ENCODE data around the gene AATK.
A peak's percentile ranks its signal among the peaks of the same experiment; 100 is the strongest.

The AATK gene

DNA sequence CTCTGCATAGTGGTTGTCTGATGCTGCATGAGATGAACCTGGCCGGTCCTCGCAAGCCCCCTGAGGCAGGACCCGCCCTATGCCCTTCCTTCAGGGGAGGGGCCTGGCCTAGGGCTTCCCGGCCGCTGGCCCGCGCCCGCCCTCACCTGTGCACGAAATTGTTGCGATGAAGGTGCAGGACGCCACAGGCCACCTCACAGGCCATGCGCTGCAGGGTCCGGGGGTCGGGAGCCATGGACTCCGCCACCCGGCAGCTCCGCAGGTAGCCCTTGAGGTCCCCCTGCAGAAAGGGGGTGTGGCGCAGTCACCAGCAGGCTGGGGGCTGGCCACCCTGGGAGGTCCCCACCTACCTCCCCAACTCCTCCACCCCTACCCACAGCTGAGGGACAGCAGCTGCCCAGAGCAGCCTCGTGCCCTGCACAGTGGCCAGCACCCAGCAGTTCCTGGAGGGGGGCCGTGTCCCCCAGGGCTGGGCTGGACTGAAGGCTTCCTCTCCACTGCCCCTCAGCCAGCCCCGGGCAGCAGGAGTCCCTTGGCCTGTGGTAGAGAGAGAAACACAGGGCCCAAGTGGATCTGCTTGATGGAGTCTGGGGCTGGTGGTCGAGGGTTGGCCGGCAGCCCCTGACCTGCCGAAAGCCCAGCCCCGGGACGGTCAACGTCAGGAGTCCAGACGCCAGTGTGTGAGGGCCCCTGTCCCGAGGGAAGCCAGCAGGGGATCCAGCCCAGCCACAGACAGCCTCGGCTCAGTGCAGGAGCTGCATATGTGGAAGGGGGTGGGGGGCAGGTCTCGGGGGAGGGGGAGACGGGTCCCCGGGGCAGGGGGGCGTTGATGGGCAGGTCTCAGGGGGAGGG, 39.5 kb downstream of the AATK start:
- no peak for FAIRE-seq

DNA sequence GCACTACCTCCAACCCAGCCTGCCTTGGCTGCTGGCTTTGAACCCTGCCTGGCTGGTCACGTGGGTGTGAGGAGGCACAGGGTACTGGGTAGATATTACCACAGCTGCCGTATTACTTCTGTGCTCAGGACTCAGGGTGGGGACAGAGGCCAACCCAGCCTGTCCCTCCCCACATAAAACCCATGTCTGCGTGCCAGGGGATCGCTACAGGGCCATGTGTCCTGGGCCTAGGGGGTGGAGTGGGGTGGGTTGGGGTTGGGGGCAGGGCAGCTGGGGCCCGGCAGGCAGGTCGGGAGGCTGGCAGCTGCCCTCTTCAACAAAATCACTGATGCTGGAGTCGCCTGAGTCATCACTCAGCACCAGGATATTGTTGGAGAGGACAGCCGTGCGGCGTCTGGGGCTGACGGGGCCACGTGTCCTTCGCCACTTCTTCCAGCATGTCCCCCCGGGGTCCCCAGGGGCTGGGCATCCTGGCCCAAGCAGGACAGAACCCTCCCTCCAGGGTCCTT, 40.4 kb downstream of the AATK start:
- FAIRE-seq, result no peak

DNA sequence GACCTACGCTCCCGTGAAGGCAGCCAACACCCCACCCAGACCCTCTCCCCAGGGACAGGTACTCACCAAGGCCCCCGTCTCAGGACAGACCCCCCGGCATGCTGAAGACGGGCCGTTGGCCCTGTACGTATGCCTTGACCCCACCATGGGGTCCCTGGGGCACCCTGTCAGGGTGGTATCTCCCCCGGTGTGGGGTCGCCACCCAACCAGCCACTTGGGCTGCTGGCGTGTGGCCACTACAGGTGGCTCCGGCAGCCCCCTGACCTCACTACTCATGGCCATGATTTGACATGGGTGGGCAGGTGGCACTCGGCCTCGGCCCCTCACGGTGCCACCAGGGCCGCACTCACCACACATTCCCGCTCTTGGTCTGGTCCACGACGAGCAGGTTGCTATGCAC, 41.6 kb downstream of the AATK start:
- no peak for FAIRE-seq

DNA sequence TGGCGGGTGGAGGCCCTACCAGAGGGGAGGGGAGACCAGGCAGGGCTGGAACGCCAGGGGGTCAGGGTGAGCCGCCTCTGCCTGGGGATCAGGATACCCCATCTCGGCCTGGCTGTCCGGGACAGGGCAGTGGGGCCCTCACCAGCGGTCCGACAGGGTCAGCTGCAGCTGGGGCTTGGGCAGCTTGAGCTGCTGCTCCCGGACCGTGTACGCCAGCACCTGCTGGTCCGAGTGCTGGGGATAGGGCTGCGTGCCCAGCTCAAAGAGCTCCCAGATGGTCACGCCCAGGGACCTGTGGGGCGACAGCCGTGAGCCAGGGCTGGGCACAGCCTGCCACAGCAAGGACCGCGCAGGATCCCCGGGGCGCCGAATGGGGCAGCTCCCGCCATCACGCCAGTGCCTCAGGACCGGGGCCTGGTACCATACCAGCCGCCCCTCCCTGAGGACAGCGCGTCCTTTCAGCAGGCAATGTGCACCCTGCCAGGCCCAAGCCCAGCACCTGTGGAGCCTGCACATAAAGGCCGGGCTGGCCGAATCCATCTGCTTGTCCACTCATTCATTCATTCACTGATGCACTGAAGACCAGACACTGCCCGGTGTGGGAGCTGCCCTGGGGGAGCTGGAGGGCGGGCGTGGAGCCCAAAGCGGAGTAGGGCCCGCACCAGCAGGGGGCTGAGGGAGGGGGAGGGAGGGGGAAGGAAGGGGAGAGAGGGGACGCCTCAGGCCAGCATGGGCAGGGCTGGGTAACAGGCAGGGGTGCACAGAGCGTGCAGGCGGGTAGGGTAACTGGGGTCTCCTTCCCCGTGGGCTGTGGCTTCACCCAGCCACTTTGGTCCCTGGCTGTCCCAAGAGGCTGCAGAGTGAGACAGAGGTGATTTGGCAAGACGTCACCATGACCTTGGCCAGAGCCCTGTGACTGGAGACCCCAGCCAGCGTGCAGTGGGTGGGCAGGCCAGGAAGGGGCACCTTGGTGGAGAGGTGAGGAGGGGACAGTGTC, 42.7 kb downstream of the AATK start:
- FAIRE-seq, result no peak

DNA sequence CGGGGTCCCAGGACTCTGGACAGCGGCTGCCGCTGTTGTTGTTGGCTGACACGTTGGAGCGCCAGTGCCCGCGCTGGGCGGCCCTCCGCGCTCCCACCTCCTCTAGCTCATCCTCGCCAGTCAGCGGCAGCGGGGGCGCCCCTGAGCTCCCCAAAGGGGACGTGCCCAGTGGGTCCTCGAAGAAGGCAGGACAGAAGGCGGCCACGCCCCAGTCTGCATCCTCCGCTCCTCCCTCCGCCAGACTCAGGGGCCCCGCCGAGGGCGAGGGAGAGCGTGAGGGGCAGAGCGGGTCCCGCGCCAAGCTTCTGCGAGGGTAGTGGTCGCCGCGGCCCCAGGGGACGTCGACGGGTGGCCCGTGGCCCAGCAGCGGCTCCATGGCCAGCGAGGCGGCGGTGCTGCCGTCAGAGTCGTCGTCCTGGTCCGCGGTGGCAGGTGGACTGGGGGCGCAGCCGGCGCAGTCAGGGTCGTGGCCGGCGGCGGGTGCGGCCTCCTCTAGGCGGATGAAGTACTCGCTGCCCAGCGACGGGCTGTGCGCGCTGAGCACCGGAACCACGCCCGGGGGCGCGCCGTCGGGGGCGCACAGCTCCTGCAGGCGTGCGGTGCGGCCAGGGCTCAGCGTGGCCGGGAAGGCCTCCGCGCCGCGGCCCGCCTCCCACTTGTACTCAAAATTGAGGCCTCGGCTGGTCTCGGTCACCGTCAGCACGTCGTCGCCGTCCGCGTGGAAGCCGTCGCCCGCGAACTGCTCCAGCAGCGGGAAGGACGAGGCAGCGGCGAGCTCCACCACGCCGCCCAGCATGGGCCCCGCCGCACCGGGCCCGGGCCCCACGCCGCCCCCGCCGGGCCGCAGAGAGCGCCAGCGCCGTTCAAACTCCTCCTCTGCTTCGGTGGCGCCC, 43.9 kb downstream of the AATK start:
- no peak for FAIRE-seq

DNA sequence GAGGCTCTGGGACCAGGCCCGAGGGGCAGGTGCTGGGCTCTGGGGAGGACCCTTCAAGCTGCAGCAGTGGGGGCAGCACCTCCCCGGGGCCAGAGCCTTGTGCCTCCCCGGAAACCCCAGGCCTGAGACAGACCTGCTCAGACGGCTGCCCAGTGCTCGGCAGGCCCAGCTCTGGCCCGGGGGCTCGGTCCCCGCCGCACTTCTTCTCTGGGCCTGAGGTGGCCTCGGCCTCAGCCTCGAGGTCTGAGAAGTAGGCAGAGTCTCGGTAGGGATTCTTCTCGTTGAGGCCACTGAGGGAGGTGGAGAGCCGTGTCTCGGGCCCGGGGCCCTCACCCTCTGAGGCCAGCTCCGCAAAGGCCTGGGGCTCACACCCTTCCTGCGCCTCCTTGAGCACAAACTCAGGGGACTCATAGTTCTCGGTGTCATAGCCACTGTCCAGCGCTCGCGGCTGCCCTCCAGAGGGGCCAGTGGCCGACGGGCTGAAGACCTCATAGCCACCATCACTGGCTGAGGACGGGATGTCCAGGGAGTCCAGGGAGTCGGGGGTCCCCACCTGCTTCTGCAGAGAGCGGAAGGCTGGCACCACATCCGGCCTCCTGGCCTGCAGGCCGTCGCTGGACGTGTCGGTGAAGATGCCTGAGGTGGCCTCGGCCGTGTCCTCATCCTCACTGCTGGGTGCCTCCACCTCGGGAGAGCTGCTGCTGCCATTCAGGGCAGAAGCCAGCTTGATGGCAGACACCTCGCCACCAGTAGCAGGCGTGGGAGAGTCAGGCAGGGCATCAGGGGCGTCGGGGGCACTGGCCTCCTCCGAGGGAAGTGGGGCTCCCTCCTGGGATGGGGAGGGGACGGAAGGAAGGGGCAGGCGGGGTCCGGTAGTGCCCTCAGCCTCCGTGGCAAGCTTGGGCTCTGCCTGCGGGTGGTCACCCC, 45.1 kb downstream of the AATK start:
- no peak for FAIRE-seq

DNA sequence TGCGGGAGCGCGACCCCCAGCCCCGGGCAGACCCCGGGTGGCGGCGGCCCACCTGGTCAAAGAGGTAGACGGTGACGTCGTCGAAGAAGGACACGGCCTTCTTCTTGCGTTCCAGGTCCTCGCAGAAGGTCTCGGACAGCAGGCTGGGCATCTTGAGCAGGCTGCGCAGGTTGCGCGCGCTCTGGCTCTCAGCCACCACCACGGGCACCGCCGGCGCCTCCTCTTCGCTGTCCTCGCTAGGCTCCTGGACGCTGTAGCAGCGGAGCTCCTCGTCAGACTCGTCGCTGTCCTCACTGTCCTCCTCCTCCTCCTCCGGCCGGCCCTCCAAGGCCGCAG, 45.9 kb downstream of the AATK start:
- FAIRE-seq, result no peak

DNA sequence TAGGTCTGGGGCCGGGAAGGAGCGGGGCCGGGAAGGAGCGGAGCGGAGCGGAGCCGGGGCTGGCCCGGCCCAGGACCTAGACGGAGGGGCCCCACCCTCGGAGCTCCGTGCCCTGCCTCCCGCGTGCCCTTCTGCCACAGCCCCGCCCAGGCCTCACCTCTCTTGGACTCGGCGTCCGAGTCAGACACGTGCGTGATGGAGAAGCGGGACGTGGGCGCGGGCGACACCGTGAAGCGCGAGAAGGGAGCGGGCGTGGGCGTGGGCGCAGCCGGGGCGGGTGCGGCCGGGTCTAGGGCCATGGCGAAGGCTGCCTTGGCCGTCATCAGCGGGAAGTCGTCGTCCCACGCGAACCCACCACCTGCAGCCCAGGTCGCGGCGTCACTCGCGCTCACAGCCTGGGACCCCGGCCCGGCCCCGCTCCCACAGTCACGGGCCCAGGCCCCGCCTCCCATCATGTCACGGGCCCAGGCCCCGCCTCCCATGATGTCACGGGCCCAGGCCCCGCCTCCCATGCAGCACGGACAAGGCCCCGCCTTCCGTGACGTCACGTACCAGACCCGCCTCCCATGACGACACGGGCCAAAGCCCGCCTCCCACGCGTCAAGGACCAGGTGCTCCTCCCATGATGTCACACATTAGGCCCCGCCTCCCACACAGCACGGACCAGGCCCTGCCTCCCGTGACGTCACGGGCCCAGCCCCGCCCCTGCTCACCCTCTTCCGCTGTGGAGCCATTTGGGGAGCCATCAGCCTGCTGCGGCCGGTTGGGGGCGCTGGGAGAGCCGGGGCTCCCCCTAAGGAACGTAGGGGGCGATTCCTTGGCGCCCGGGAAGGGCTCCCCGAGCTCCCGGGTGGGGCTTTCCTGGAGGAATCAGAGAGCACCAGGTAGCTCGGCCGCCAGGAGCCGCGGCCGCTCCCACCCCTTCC, 46.5 kb downstream of the AATK start:
- peak; percentile 84 for FAIRE-seq

DNA sequence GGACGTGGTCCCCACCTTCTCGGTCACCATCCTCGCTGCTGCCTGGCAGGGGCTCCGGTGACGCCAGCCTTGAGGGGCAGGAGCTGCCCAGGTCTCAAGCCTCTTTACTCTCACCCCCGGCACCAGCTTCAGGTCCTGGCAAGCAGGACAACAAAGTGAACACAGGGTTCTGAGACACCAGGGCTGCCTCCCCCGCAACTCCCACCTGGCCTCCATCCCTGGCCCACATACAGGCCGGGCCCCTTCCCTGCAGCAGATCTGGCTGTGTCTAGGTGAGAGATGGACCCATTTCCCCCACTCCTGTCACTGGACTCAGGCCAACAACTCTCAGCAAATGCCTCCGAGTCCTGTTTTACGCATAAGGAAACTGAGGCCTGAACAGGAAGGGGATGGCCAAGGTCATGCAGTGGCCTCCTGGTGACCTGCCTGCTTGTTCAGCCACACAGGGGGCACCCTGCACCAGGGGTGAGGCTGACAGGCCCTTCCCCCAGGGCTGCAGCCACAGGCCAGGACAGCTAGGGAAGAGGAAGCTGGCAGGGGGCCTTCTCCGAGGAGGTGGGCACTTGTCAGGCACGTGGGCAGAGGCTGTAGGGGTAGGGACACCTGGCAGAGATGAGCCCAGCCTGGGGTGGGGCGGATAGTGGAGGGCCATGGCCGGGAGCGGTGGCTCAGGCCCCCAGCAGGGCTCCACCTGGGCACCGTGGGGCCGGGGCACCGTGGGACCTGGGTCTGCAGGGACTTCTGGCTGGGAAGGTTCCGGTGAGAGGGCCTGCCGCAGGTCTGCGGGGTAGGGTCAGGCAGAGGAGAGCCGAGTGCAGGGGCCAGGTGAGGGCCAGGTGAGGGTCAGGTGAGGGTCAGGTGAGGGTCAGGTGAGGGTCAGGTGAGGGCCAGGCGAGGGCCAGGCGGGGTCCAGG, 47.5 kb downstream of the AATK start:
- FAIRE-seq, result no peak

DNA sequence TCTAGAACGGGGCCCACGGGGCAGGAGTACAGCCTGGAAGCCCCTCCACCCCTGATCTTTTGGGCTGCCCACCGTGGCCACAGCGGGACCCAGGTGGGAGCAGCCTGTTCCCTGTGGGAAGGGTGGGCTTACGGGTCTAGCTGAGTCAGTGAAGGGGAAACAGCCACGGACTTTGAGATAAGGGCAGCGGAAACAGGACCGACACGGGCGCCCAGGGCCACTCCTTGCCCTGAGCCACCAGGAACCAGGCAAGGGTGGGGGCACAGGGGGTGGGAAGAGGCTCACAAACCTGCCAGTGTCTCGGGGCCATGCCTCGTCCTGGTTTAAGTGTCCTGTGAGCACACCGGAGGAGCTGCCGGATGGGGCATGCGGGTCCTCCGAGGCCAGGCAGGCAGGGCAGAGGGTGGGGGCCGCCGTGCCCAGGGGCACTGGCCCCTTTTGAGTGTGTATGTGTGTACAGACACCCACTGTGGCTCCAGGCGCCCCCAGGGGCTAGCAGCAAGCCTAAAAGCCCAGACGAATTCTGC, 48.3 kb downstream of the AATK start:
- FAIRE-seq, result no peak

DNA sequence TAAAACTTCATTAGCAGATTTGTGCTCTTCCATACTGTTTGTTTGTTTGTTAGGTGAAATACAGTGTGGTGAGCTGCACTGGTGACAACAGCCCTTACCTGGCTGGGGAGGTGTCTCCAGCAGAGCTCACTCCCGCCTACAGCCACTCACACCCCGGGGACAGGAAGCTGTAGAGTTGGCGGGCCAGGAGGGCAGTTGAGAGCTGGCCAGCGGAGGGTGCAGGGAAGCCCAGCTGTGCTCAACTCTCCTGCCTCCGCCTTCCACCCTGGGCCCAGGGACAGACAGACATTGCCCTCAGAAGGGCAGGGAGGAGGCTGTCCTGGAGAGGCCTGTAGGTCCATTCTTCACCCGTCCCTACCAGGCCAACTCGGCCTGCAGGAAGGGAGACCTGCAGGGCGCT, 49.3 kb downstream of the AATK start:
- FAIRE-seq, result no peak

DNA sequence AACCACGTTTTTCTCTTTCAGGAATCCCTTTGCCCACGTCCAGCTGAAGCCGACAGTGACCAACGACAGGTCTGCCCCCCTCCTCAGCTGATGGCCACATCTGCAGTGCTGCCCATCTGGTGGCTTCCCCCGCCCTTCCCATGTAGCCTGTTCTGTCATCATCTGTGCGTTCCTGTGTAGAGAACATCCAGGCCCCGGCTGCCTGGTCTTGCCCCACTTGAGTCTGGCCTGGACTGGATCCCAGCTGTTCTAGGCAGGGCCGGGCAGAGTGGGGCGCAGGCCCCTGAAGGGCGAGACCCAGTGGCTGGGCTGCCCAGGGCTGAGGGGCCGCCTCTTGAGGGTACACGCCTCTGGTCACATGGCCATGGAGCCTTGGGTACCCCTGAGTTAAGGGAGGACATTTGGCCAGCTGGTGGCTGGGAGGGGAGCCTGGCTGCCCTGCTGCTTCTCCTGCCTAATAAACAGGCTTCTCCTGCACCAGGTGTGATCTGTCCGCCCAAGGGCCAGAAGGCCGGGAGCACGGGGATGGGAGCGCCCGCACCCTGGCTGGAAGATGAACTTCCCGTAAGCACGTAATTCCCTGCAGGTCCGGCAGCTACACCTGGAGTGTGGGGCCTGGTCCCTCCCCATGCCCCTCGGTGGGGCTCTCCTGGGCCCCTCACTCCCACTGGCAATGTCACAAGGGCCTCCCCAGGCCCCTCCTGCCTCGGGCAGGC, 50.1 kb downstream of the AATK start:
- no peak for FAIRE-seq

DNA sequence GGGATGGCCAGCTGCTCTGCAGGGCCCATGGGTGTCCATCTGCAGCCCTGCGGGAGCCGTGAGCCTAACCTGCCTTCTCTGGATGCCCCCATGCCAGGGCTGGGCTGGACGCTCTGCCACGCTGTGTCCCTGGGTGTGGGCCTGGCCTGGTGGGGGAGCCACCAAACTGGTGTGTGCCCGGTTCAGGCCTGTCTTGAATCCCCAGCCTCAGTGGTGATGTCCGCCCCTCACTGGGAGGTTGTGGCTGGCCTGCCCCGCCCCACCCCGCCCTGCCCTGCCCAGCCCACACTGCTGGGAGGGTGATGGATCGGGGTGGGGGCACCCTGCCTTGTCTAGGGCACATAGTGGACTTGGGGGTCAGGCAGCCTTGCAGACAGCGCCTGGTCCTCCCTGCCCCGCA, 50.8 kb downstream of the AATK start:
- FAIRE-seq, result no peak

DNA sequence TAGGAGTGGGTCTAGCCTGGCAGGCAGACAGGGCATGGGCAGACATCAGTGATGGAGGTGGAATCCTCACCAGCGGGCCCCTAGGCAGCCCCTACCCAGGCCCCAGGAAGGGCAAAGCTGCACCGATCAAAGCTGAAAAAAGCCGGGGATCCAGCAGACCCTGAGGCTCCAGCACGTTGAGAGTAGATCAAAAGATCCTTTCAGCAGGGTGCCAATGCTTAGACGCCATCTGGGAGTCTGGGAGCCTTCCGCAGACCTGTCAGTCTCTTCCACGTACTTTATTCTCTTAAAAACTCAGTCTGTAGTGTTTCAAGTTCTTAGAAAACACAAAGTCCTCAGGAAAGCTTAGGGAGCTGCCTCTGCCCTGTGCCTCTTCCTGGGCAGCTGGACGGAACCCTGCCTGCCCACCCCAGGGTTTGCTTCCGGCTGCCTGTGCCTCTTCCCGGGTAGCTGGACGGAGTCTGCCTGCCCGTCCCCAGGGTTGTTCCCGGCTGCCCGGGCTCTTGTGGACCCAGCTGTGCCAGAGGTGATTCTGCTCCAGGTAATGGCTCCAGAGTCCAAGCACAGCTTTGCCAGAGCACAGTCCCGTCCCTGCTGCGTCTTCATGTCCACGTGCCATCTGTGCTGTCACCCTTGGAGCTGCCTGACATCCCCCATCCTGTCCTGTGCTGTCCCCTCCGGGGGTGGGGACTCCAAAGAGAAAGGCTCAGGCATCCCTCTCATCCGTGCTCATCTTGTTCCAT, 51.5 kb downstream of the AATK start:
- FAIRE-seq, result no peak

DNA sequence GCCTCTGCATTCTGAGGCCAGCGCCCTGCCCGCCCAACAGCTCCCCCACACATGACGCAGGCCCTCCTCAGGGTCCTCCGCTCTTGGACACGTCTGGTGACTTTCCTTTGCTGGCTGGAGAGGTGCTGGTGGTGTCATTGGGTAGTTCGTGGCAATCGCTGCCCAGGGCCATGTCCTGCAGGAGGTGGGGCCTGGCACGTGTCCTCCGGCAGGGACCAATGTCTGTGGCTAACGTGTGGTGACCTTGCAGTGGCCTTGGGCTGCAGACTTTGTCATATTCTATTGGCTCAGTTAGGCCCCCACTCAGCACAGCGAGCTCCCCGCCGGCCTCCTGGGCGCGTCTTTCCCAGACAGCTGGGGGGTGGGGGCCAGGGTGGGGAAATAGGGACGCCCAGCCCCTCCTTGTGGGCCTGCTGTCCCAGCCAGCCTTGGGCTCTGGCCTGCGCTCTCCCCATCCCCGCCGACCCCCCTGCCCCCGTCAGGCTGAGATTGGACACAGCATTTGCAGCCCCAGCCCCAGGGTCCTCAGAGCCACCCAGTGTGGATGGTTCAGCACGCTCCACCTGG, 52.8 kb downstream of the AATK start:
- no peak for FAIRE-seq

DNA sequence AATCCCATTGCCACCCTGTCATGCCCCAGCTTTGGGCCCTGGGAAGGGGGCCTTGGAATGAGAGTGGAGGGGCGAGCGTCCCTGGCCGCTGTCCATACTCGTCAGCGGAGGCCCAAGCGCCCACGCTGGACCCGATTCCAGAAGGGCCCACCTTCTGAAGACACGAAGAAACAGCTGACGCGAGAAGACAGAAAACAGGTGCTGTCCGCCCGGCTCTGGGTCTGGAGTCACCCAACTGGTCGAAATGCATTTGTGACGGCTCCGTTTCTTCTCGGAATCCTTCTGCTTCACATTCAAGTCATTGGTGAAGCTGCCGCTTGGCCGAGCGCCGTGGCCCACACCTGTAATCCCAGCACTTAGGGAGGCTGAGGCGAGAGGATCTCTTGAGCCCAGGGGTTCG, 53.6 kb downstream of the AATK start:
- no peak for FAIRE-seq

DNA sequence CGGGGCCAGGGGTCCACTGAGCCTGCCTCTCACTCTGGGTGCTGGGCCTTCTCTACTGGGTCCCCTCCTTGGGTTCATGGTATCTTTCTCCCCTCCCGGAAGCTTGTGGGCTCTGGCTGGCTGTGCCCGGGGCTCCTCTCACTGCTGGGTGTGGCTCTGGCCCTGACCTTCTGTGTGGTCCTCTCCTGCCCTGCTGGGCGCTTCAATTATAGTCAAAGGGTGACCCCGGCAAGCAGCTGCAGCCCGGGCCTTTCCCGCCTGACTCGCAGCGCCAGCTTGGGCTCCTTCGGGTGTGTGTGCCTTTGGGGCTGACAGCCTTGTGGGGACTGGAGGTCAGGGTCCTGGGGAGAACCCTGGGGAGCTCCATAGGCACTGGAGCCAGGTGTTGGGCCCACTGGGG, 55.0 kb downstream of the AATK start:
- FAIRE-seq, result no peak

Data from A204.1 (cell line).